HepG2 (cell line): ENCODE data around the gene OGFR. TPM values are rescaled to one million over a fixed set of nuclear protein-coding genes. Genes with fewer than 3 reads are reported as not detected.
A peak's percentile ranks its signal among the peaks of the same experiment; 100 is the strongest.

Experiments
- ATAC-seq: fragments of 200-7000 bp; cut with Tn5 transposase; 3 replicates; pipeline ENCODE4 v1.9.1; 2020; ENCODE audit warnings: mild to moderate bottlenecking, moderate library complexity
- BruUV-seq: library from RNA; stranded (reverse); fragments of 400-500 nt; replicated peaks from 2 replicates; lab custom pipeline; 2021; lab: Mats Ljungman, UMichigan
- CTCF ChIA-PET: fragments of 300-600 bp; formaldehyde crosslinking; extraction: SDS; loops from one replicate; lab custom pipeline; 2021; ENCODE audit warnings: low total read pairs, inconsistent platforms, low intra/inter-chr PET ratio; lab: Yijun Ruan, JAX
- POLR2A ChIA-PET: fragments of 350-600 bp; sonication (Branson Sonifier 250); formaldehyde crosslinking; loops from one replicate; lab custom pipeline; 2020; ENCODE audit warnings: antibody characterized with exemption, inconsistent platforms; lab: Yijun Ruan, JAX
- DNase-seq: peaks from one replicate; pipeline ENCODE4 v3.0.0-alpha.2; 2015; ENCODE audit warnings: low spot score
- FAIRE-seq: peaks from 3 replicates; lab custom pipeline; 2011; peaks lifted over from hg19 to GRCh38; lab: Jason Lieb, UNC
- H2AFZ ChIP-seq: one replicate; pipeline ENCODE4 v1.6.1; 2011; ENCODE audit warnings: low read length, inconsistent platforms
- H3K27ac ChIP-seq: fragments of 300-600 bp; 3 replicates; pipeline ENCODE4 v1.8.0; 2011; ENCODE audit warnings: mixed run types, mild to moderate bottlenecking, mixed read lengths, low read length, inconsistent platforms; ENCODE audit not compliant: insufficient read depth; ENCODE audit errors: extremely low read length
- H3K27me3 ChIP-seq, 2 experiments: fragments of 200-600 bp in 1 of 2; 2 replicates in 1 of 2; 3 replicates in 1 of 2; pipeline versions ENCODE4 v1.6.0 to v1.8.0; 2011; ENCODE audit warnings: low read length in 2 of 2, mild to moderate bottlenecking in 2 of 2, moderate library complexity in 2 of 2, inconsistent platforms in 1 of 2; ENCODE audit not compliant: insufficient read depth in 2 of 2, control insufficient read depth in 1 of 2
- H3K36me3 ChIP-seq, 2 experiments: fragments of 200-600 bp in 1 of 2; replicated peaks in 1 of 2; 2 replicates in 1 of 2; 3 replicates in 1 of 2; pipeline versions ENCODE4 v1.5.1 to v1.8.0; 2011; ENCODE audit warnings: low read length in 2 of 2, inconsistent platforms in 1 of 2; ENCODE audit not compliant: insufficient read depth in 2 of 2, control insufficient read depth in 1 of 2
- H3K4me1 ChIP-seq: 2 replicates; pipeline ENCODE4 v1.5.1; 2012; ENCODE audit warnings: low read length, inconsistent platforms; ENCODE audit not compliant: insufficient read depth
- H3K4me2 ChIP-seq: 2 replicates; pipeline ENCODE4 v1.6.0; 2011; ENCODE audit warnings: low read depth, low read length, inconsistent platforms
- H3K4me3 ChIP-seq, 3 experiments: fragments of 200-600 bp in 1 of 3; sonication (generic), shearing (Covaris generic) in 1 of 3; replicated peaks in 1 of 3; 2 replicates each; pipeline ENCODE4 v1.5.1; 2011 to 2016; ENCODE audit warnings: low read length in 3 of 3, inconsistent platforms in 2 of 3, low read depth in 2 of 3, mild to moderate bottlenecking in 2 of 3, control low read depth in 1 of 3, mixed read lengths in 1 of 3; ENCODE audit not compliant: insufficient read depth in 1 of 3
- H3K79me2 ChIP-seq: one replicate; pipeline ENCODE4 v1.6.1; 2011; ENCODE audit warnings: low read length, inconsistent platforms; ENCODE audit not compliant: insufficient read depth
- H3K9ac ChIP-seq: 2 replicates; pipeline ENCODE4 v1.6.0; 2011; ENCODE audit warnings: mild to moderate bottlenecking, low read depth, low read length, inconsistent platforms; ENCODE audit not compliant: insufficient read depth
- H3K9me3 ChIP-seq: 2 replicates; pipeline ENCODE4 v1.5.1; 2012; ENCODE audit warnings: mild to moderate bottlenecking, low read length
- H4K20me1 ChIP-seq: 2 replicates; pipeline ENCODE4 v1.6.0; 2011; ENCODE audit warnings: inconsistent platforms, mild to moderate bottlenecking, low read length, moderate library complexity; ENCODE audit not compliant: insufficient read depth
- AGO2 ChIP-seq: fragments of 200-400 bp; formaldehyde crosslinking; optimal IDR thresholded peaks from 2 replicates; pipeline ENCODE3; 2017; ENCODE audit warnings: mild to moderate bottlenecking, low read depth, low read length, moderate library complexity
- EHMT2 ChIP-seq: fragments of 200-600 bp; sonication (generic); IDR thresholded peaks from 2 replicates; pipeline ENCODE4 v1.7.0; 2017; ENCODE audit warnings: antibody characterized with exemption, low read depth, low read length, borderline replicate concordance
- HNRNPL ChIP-seq: fragments of 200-400 bp; formaldehyde crosslinking; IDR thresholded peaks from 2 replicates; pipeline ENCODE4 v1.6.1; 2017; ENCODE audit warnings: mild to moderate bottlenecking, low read depth, low read length
- NFRKB ChIP-seq: fragments of 450-650 bp; IDR thresholded peaks from 2 replicates; pipeline ENCODE4 v1.6.1; 2017
- NRL ChIP-seq: sonication (generic); formaldehyde crosslinking; IDR thresholded peaks from 2 replicates; pipeline ENCODE4 v1.5.0; 2020; ENCODE audit warnings: missing genetic modification reagents, mild to moderate bottlenecking, moderate library complexity, borderline replicate concordance
- POLR2A ChIP-seq, 2 experiments: IDR thresholded peaks; 2 replicates each; pipeline ENCODE4 v1.6.1; 2011; ENCODE audit warnings: low read depth in 2 of 2, low read length in 2 of 2, mild to moderate bottlenecking in 1 of 2, moderate library complexity in 1 of 2; ENCODE audit not compliant: insufficient read depth in 1 of 2
- PTBP1 ChIP-seq: fragments of 200-400 bp; formaldehyde crosslinking; IDR thresholded peaks from 2 replicates; pipeline ENCODE4 v1.6.1; 2018; ENCODE audit warnings: low read length, low read depth; ENCODE audit not compliant: poor library complexity, severe bottlenecking
- RBFOX2 ChIP-seq: fragments of 200-400 bp; formaldehyde crosslinking; IDR thresholded peaks from 2 replicates; pipeline ENCODE4 v1.6.1; 2017; ENCODE audit warnings: low read depth, mild to moderate bottlenecking, low read length
- RXRA ChIP-seq: sonication (generic); formaldehyde crosslinking; IDR thresholded peaks from 2 replicates; pipeline ENCODE4 v1.5.1; 2020; ENCODE audit warnings: missing genetic modification reagents
- SP140L ChIP-seq: sonication (generic); formaldehyde crosslinking; IDR thresholded peaks from 2 replicates; pipeline ENCODE4 v1.4.0; 2020; ENCODE audit warnings: missing genetic modification reagents, borderline replicate concordance
- ZBTB1 ChIP-seq: sonication (generic); formaldehyde crosslinking; IDR thresholded peaks from 2 replicates; pipeline ENCODE4 v1.4.0; 2020; ENCODE audit warnings: missing genetic modification reagents, borderline replicate concordance
- ZNF768 ChIP-seq: sonication (generic); formaldehyde crosslinking; IDR thresholded peaks from 2 replicates; pipeline ENCODE4 v1.4.0; 2020; ENCODE audit warnings: missing genetic modification reagents
- ZSCAN25 ChIP-seq: sonication (generic); formaldehyde crosslinking; IDR thresholded peaks from 2 replicates; pipeline ENCODE4 v1.8.0; 2022; ENCODE audit warnings: mild to moderate bottlenecking, missing genetic modification reagents
- WGBS: methylation state at CpG from one replicate; pipeline ENCODE4 v1.1.6; 2017; ENCODE audit warnings: low lambda C conversion rate; 5-methylcytosine and 5-hydroxymethylcytosine counted together
- in situ Hi-C: cut with HindIII; loops from 2 replicates; pipeline ENCODE4 v1.10.0; 2017; ENCODE audit warnings: low pct_unique_long_range_greater_than_20kb; ENCODE audit not compliant: extremely low pct_ligation_motif_present
- intact Hi-C: fragments of 100-400 bp; cut with micrococcal nuclease; formaldehyde crosslinking; loops from one replicate; pipeline ENCODE4 v1.10.0; 2022; ENCODE audit not compliant: unreplicated experiment
- polyA plus RNA-seq, 8 experiments: library from polyadenylated mRNA; depleted of rRNA in 3 of 8; stranded (reverse) in 7 of 8; unstranded in 1 of 8; fragments of >200 nt; fragmentation: Illumina TruSeq in 4 of 8; extraction: Trizol in 4 of 8; gene quantifications; 2 replicates each; pipeline versions ENCODE4 v1.2.1 to v1.2.3, GENCODE V29; 2011 to 2016; ENCODE audit warnings: low read depth in 4 of 8, missing spikeins in 1 of 8, mixed read lengths in 1 of 8; ENCODE audit not compliant: insufficient read depth in 1 of 8
- total RNA-seq, 5 experiments: library from RNA; depleted of rRNA; stranded (reverse); fragments of >200 nt; fragmentation: Illumina TruSeq; extraction: Trizol; gene quantifications; 2 replicates each; pipeline ENCODE4 v1.2.3, GENCODE V29; 2016; ENCODE audit warnings: low read depth in 1 of 5
- TF ChIP-seq, protein P1 (sequence below): sonication (generic); formaldehyde crosslinking; IDR thresholded peaks from 2 replicates; pipeline ENCODE4 v1.4.0; 2020; ENCODE audit warnings: missing genetic modification reagents
- TF ChIP-seq, protein P2 (sequence below): sonication (generic); formaldehyde crosslinking; IDR thresholded peaks from 2 replicates; pipeline ENCODE4 v1.5.0; 2020; ENCODE audit warnings: mild to moderate bottlenecking, missing genetic modification reagents, borderline replicate concordance

OGFR gene
- total and polyA plus RNA-seq, 2 of the 13 experiments (the other 11 are each of a cell fraction or from before 2014, with no cell fraction given), result 47.7 to 81.8 TPM

DNA sequence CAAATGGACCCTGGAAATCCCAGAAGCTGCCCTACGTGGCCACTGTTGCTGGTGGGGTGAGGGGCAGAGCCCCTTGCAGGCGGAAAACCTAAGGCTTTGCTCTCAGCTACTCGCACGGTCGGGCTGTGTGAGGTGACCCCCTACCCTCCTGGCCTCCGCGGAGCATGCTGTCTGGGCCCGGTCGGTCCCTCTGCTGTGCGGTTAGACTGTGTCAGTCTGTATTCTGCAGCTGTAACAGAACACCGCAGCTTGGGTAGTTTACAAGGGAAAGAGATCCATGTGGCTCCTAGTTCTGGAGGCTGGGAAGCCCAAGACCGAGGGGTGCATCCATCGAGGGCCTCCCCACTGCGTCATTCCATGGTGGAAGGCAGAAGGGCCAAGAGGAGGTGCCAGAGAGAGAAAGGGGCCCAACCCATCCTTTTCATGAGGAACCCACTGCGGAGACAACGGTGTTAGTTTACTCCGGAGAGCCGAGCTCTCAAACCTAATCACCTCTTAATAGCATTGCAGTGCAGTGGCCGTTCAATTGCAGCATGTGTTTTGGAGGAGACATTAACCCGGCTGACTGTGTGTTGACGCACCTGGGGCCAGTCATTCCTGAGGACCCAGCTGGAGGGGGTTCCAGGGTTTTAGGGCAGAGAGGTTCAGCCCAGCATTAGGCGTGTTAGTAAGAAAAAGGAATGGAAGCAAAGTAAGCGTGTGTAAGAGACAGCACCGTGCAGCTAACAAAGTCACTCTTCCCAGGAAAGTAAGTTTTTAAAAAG, 30.5 kb downstream of the OGFR start (continued):
- TF ChIP-seq EHMT2 (no peak), AGO2 (peak; percentile 73)

DNA sequence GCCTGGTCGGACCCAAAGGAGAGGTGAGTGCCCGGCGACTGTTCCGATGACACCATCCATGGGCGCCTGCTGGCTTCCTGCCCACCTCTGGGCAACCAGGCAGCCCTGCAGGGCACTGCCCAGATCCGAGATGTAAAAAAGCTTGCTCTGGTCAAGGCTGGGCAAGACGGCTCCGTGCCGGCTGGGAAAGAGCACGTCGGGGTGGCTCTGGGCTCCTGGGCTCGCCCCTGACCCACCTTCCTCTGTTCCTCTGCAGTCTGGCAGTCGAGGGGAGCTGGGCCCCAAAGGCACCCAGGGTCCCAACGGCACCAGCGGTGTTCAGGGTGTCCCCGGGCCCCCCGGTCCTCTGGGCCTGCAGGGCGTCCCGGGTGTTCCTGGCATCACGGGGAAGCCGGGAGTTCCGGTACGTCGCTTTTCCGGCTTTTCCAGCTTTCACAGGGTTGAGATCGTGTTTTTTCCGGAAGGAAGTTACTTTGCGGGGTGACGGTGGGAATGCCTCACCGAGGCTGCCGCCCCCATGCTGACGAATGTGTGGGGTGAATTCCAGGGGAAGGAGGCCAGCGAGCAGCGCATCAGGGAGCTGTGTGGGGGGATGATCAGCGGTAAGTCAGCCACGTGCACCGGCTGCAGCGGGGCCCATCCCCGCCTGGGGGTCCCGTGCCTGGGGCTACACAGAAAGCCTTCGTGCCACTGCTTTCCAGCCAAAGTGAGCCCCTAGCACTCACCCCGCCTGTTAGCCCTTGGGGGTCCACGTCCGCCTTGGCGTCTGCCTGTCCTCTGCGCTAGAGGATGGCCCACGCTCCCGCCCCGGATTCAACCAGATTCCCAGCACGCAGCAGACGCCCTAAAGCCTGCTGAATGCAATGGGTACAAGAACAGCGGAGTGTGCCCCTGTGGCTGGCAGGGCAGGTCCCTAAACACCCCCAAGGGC, 31.6 kb downstream of the OGFR start:
- Histone ChIP-seq H4K20me1 (no peaks in the 10 kb centered on the region), H3K4me1 (peaks cover 29% of the 10 kb centered on the region), H3K27ac (no peak overlapping the region), H3K9me3 (no peaks in the 10 kb centered on the region), H2AFZ (no peak overlapping the region), H3K79me2 (no peaks in the 10 kb centered on the region), H3K4me2 (no peak overlapping the region), H3K27me3 (no peaks in the 10 kb centered on the region), H3K4me3 (no peak overlapping the region), H3K9ac (no peak overlapping the region), H3K36me3 (peaks cover 13 to 22% of the 10 kb centered on the region in 2 experiments; a peak in 4 of 5 replicates)
- DNase-seq (no peak), ATAC-seq (no peak), FAIRE-seq (no peak)
- in situ Hi-C loops, result no loop called here
- no TSS peak for BruUV-seq
- WGBS, result 92% methylated on average over 52 of the region's 52 CpGs
- CTCF ChIA-PET, result no interaction called here
- TF ChIP-seq POLR2A (IDR thresholded peaks at IDR 0.05; ENCODE audit: insufficient read depth in 1 of 2, low read depth in 2 of 2, low read length in 2 of 2), result 0 out of 4 replicates have a peak, but pooled peaks of 1 of the 2 experiments have one; percentile 21
- no peak for TF ChIP-seq NFRKB
- TF ChIP-seq, protein P1, sequence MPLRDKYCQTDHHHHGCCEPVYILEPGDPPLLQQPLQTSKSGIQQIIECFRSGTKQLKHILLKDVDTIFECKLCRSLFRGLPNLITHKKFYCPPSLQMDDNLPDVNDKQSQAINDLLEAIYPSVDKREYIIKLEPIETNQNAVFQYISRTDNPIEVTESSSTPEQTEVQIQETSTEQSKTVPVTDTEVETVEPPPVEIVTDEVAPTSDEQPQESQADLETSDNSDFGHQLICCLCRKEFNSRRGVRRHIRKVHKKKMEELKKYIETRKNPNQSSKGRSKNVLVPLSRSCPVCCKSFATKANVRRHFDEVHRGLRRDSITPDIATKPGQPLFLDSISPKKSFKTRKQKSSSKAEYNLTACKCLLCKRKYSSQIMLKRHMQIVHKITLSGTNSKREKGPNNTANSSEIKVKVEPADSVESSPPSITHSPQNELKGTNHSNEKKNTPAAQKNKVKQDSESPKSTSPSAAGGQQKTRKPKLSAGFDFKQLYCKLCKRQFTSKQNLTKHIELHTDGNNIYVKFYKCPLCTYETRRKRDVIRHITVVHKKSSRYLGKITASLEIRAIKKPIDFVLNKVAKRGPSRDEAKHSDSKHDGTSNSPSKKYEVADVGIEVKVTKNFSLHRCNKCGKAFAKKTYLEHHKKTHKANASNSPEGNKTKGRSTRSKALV (CRISPR knock-in tag), result no peak
- no peak for TF ChIP-seq EHMT2
- TF ChIP-seq ZSCAN25 (CRISPR knock-in tag), result no peak
- TF ChIP-seq, protein P2, sequence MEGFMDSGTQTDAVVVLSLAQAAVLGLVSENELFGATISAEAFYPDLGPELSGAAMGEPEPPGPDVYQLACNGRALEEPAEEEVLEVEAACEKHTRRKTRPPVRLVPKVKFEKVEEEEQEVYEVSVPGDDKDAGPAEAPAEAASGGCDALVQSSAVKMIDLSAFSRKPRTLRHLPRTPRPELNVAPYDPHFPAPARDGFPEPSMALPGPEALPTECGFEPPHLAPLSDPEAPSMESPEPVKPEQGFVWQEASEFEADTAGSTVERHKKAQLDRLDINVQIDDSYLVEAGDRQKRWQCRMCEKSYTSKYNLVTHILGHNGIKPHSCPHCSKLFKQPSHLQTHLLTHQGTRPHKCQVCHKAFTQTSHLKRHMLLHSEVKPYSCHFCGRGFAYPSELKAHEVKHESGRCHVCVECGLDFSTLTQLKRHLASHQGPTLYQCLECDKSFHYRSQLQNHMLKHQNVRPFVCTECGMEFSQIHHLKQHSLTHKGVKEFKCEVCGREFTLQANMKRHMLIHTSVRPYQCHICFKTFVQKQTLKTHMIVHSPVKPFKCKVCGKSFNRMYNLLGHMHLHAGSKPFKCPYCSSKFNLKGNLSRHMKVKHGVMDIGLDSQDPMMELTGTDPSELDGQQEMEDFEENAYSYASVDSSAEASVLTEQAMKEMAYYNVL (CRISPR knock-in tag), result 0 out of 2 replicates have a peak, but pooled peaks have one; percentile 34
- no peak for TF ChIP-seq ZBTB1
- peak; percentile 7; the same call in 1 of the 2 replicates for TF ChIP-seq ZNF768 (CRISPR knock-in tag)
- 0 out of 2 replicates have a peak, but pooled peaks have one; percentile 9 for TF ChIP-seq NRL
- TF ChIP-seq SP140L (CRISPR knock-in tag), result no peak
- TF ChIP-seq PTBP1, result peak; percentile 35
- TF ChIP-seq HNRNPL, result peak; percentile 59; the same call in 1 of the 2 replicates
- TF ChIP-seq AGO2, result peak; percentile 98
- peak; percentile 8; the same call in 1 of the 2 replicates for TF ChIP-seq RXRA
- peak; percentile 81 for TF ChIP-seq RBFOX2
- POLR2A ChIA-PET, result no interaction called here
- intact Hi-C loops, result no loop called here
